B cell (primary cell): ENCODE data around the gene MRNIP.

Experiments used
- CTCF ChIP-seq: fragments of 200-600 bp; IDR thresholded peaks from one replicate; pipeline ENCODE4 v1.8.0; 2022; ENCODE audit warnings: antibody characterized with exemption, mild to moderate bottlenecking
- EZH2 ChIP-seq: IDR thresholded peaks from 2 replicates; pipeline ENCODE4 v1.6.1; 2012; ENCODE audit warnings: borderline replicate concordance, low read depth, mild to moderate bottlenecking, moderate library complexity, low read length; ENCODE audit not compliant: insufficient read depth, poor library complexity, severe bottlenecking

GRCh38 chr5:179794575-179794974 is 64.0 kb downstream of the MRNIP start:
- TF ChIP-seq CTCF (no peak), EZH2 (no peak)
